ENCODE measurements around the gene NAE1.

- TF ChIP-seq CTCF (conservative IDR thresholded peaks at IDR 0.05 in 1 of 2, IDR thresholded peaks at IDR 0.05 in 1 of 2; ENCODE audit: low read depth in 1 of 2, low read length in 2 of 2) (no peak), EZH2 (IDR thresholded peaks at IDR 0.05; ENCODE audit: low read length, missing control alignments) (no peak)
These were observed 21.0 kb downstream of the NAE1 start for GRCh38 chr16:66809765-66810164.
